H9 (cell line): Measurements from ENCODE around the gene ELMOD1. TPM values are rescaled to one million over a fixed set of nuclear protein-coding genes. Genes with fewer than 3 reads are reported as not detected.

Source experiments
- DNase-seq: peaks from one replicate; pipeline ENCODE4 v3.0.0-alpha.2; 2017
- H2AFZ ChIP-seq: one replicate; pipeline ENCODE4 v1.6.1; 2013; ENCODE audit warnings: mild to moderate bottlenecking, low read length, control low read depth, moderate library complexity
- H2AK5ac ChIP-seq: 2 replicates; pipeline ENCODE4 v1.6.1; 2013; ENCODE audit warnings: low read length, control low read depth, mixed read lengths; ENCODE audit not compliant: insufficient read length
- H2BK120ac ChIP-seq: one replicate; pipeline ENCODE4 v1.6.1; 2013; ENCODE audit warnings: low read depth, mild to moderate bottlenecking, low read length, control low read depth, inconsistent platforms; ENCODE audit not compliant: poor library complexity, severe bottlenecking
- H2BK12ac ChIP-seq: 2 replicates; pipeline ENCODE4 v1.6.1; 2013; ENCODE audit warnings: low read length, control low read depth, mixed read lengths, low read depth; ENCODE audit not compliant: insufficient read length
- H2BK15ac ChIP-seq: 2 replicates; pipeline ENCODE4 v1.6.1; 2013; ENCODE audit warnings: low read depth, low read length, control low read depth
- H2BK20ac ChIP-seq: one replicate; pipeline ENCODE4 v1.6.1; 2013; ENCODE audit warnings: low read depth, mild to moderate bottlenecking, low read length, control low read depth, inconsistent platforms; ENCODE audit not compliant: poor library complexity, severe bottlenecking
- H2BK5ac ChIP-seq: 2 replicates; pipeline ENCODE4 v1.6.1; 2013; ENCODE audit warnings: low read length, control low read depth, mixed read lengths; ENCODE audit not compliant: insufficient read length
- H3K14ac ChIP-seq: 2 replicates; pipeline ENCODE4 v1.6.1; 2013; ENCODE audit warnings: low read length, control low read depth; ENCODE audit not compliant: insufficient read depth
- H3K18ac ChIP-seq: 2 replicates; pipeline ENCODE4 v1.6.1; 2013; ENCODE audit warnings: low read depth, mild to moderate bottlenecking, mixed read lengths, low read length, control low read depth; ENCODE audit not compliant: insufficient read length
- H3K23ac ChIP-seq: 2 replicates; pipeline ENCODE4 v1.6.1; 2013; ENCODE audit warnings: low read length, control low read depth, mixed read lengths, low read depth; ENCODE audit not compliant: insufficient read length
- H3K23me2 ChIP-seq: 2 replicates; pipeline ENCODE4 v1.6.1; 2013; ENCODE audit warnings: low read depth, mild to moderate bottlenecking, mixed read lengths, low read length, control low read depth; ENCODE audit not compliant: insufficient read length, poor library complexity, severe bottlenecking
- H3K27ac ChIP-seq: 2 replicates; pipeline ENCODE4 v1.5.1; 2013; ENCODE audit warnings: low read length, control low read depth, mixed read lengths, low read depth; ENCODE audit not compliant: insufficient read length
- H3K27me3 ChIP-seq: 2 replicates; pipeline ENCODE4 v1.6.1; 2013; ENCODE audit warnings: low read length, control low read depth, inconsistent platforms; ENCODE audit not compliant: insufficient read depth
- H3K4ac ChIP-seq: 2 replicates; pipeline ENCODE4 v1.6.1; 2013; ENCODE audit warnings: low read depth, mild to moderate bottlenecking, control low read depth, inconsistent platforms, low read length, moderate library complexity
- H3K4me1 ChIP-seq: 2 replicates; pipeline ENCODE4 v1.6.1; 2013; ENCODE audit warnings: low read length, control low read depth, inconsistent platforms; ENCODE audit not compliant: insufficient read depth
- H3K4me2 ChIP-seq: 2 replicates; pipeline ENCODE4 v1.6.1; 2013; ENCODE audit warnings: low read length, control low read depth, mixed read lengths; ENCODE audit not compliant: insufficient read length, insufficient read depth
- H3K56ac ChIP-seq: 2 replicates; pipeline ENCODE4 v1.6.1; 2013; ENCODE audit warnings: low read depth, mild to moderate bottlenecking, mixed read lengths, low read length, control low read depth; ENCODE audit not compliant: insufficient read length
- H3K79me1 ChIP-seq: 2 replicates; pipeline ENCODE4 v1.6.1; 2013; ENCODE audit warnings: low read depth, mild to moderate bottlenecking, moderate library complexity, low read length, control low read depth, inconsistent platforms; ENCODE audit not compliant: insufficient read depth, poor library complexity, severe bottlenecking
- H3K79me2 ChIP-seq: 2 replicates; pipeline ENCODE4 v1.6.1; 2013; ENCODE audit warnings: low read length, control low read depth, inconsistent platforms; ENCODE audit not compliant: insufficient read depth
- H3K9ac ChIP-seq: 2 replicates; pipeline ENCODE4 v1.6.1; 2013; ENCODE audit warnings: low read length, control low read depth, mixed read lengths; ENCODE audit not compliant: insufficient read length; ENCODE audit errors: extremely low read depth
- H3K9me3 ChIP-seq: one replicate; pipeline ENCODE4 v1.6.1; 2013; ENCODE audit warnings: low read depth, low read length, inconsistent platforms; ENCODE audit not compliant: control insufficient read depth
- H3T11ph ChIP-seq: one replicate; pipeline ENCODE4 v1.6.1; 2013; ENCODE audit warnings: mild to moderate bottlenecking, low read length, control low read depth, inconsistent platforms
- H4K20me1 ChIP-seq: one replicate; pipeline ENCODE4 v1.6.1; 2013; ENCODE audit not compliant: control insufficient read depth, insufficient read length, insufficient read depth
- H4K5ac ChIP-seq: 2 replicates; pipeline ENCODE4 v1.6.1; 2013; ENCODE audit warnings: low read depth, mild to moderate bottlenecking, mixed read lengths, low read length, control low read depth; ENCODE audit not compliant: insufficient read length
- H4K8ac ChIP-seq: replicated peaks from 2 replicates; pipeline ENCODE4 v1.6.1; 2013; ENCODE audit warnings: low read length, control low read depth, mixed read lengths, low read depth; ENCODE audit not compliant: insufficient read length
- H4K91ac ChIP-seq: 2 replicates; pipeline ENCODE4 v1.6.1; 2013; ENCODE audit warnings: low read depth, mild to moderate bottlenecking, moderate library complexity, mixed read lengths, low read length, control low read depth; ENCODE audit not compliant: insufficient read length
- H3K27ac Mint-ChIP-seq, 3 experiments: 2 replicates in 2 of 3; 3 replicates in 1 of 3; pipeline ENCODE4 v1.8.0; 2020 to 2021; ENCODE audit warnings: mixed read lengths in 3 of 3, mild to moderate bottlenecking in 1 of 3, moderate library complexity in 1 of 3
- H3K27me3 Mint-ChIP-seq: 2 replicates; pipeline ENCODE4 v1.8.0; 2021; ENCODE audit warnings: low read depth, mild to moderate bottlenecking, moderate library complexity, mixed read lengths
- H3K36me3 Mint-ChIP-seq, 3 experiments: 2 replicates in 2 of 3; 3 replicates in 1 of 3; pipeline ENCODE4 v1.8.0; 2020 to 2021; ENCODE audit warnings: low read depth in 3 of 3, mixed read lengths in 3 of 3; ENCODE audit not compliant: insufficient read depth in 1 of 3
- H3K4me1 Mint-ChIP-seq, 2 experiments: 2 replicates each; pipeline ENCODE4 v1.8.0; 2020; ENCODE audit warnings: mixed read lengths in 2 of 2
- H3K4me3 Mint-ChIP-seq, 2 experiments: 2 replicates in 1 of 2; 3 replicates in 1 of 2; pipeline ENCODE4 v1.8.0; 2020 to 2021; ENCODE audit warnings: mild to moderate bottlenecking in 2 of 2, mixed read lengths in 2 of 2, moderate library complexity in 1 of 2
- H3K9me3 Mint-ChIP-seq, 2 experiments: 2 replicates in 1 of 2; 3 replicates in 1 of 2; pipeline ENCODE4 v1.8.0; 2020; ENCODE audit warnings: mild to moderate bottlenecking in 2 of 2, mixed read lengths in 2 of 2, moderate library complexity in 1 of 2
- WGBS: extraction: QIAGEN DNeasy Blood & Tissue Kit; methylation state at CpG from one replicate; pipeline ENCODE4 v1.1.7; 2013; ENCODE audit warnings: missing lambda C conversion rate, low lambda C conversion rate, mixed read lengths; ENCODE audit not compliant: insufficient read length; ENCODE audit errors: extremely low coverage; 5-methylcytosine and 5-hydroxymethylcytosine counted together
- total RNA-seq: library from RNA; stranded (reverse); gene quantifications from 2 replicates; pipeline ENCODE4 v1.2.1, GENCODE V29; 2021
- TF ChIP-seq, protein P1 (sequence below): fragments of 200-600 bp; sonication (generic); conservative IDR thresholded peaks from 3 replicates; pipeline ENCODE4 v1.8.0; 2021; ENCODE audit warnings: antibody characterized with exemption, mild to moderate bottlenecking

ELMOD1 gene
- total RNA-seq, 1 experiment from 2014 or later: 0.61 TPM

GRCh38 chr11:107710301-107710700 is 119.4 kb downstream of the ELMOD1 start:
- no peak overlapping the region for H3K18ac ChIP-seq
- no peaks in the 10 kb centered on the region for H3K79me2 ChIP-seq
- Mint-ChIP-seq H3K4me3 (no peak overlapping the region), H3K27ac (no peak overlapping the region), H3K27me3 (peaks cover 11% of the 10 kb centered on the region), H3K36me3 (no peaks in the 10 kb centered on the region; a peak in 2 of 7 replicates), H3K9me3 (peaks cover 0 to 4% of the 10 kb centered on the region in 2 experiments; a peak in 2 of 5 replicates), H3K4me1 (peaks cover 23 to 27% of the 10 kb centered on the region in 2 experiments)
- TF ChIP-seq, protein P1, sequence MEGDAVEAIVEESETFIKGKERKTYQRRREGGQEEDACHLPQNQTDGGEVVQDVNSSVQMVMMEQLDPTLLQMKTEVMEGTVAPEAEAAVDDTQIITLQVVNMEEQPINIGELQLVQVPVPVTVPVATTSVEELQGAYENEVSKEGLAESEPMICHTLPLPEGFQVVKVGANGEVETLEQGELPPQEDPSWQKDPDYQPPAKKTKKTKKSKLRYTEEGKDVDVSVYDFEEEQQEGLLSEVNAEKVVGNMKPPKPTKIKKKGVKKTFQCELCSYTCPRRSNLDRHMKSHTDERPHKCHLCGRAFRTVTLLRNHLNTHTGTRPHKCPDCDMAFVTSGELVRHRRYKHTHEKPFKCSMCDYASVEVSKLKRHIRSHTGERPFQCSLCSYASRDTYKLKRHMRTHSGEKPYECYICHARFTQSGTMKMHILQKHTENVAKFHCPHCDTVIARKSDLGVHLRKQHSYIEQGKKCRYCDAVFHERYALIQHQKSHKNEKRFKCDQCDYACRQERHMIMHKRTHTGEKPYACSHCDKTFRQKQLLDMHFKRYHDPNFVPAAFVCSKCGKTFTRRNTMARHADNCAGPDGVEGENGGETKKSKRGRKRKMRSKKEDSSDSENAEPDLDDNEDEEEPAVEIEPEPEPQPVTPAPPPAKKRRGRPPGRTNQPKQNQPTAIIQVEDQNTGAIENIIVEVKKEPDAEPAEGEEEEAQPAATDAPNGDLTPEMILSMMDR: no peak
- no peak for DNase-seq
- no peaks in the 10 kb centered on the region for H3K27me3 ChIP-seq
- no peak overlapping the region for H3K27ac ChIP-seq
- H3K9me3 ChIP-seq: no peaks in the 10 kb centered on the region
- H4K5ac ChIP-seq: no peak overlapping the region
- no peak overlapping the region for H2BK5ac ChIP-seq
- no CpG with 5 or more reads among the region's 1 CpG for WGBS
- no peak overlapping the region for H3T11ph ChIP-seq
- H3K79me1 ChIP-seq: no peaks in the 10 kb centered on the region
- no peak overlapping the region for H3K23ac ChIP-seq
- no peak overlapping the region for H4K8ac ChIP-seq
- H2BK15ac ChIP-seq: no peak overlapping the region
- H2BK20ac ChIP-seq: no peak overlapping the region
- no peak overlapping the region for H2AFZ ChIP-seq
- no peak overlapping the region for H3K4ac ChIP-seq
- no peaks in the 10 kb centered on the region for H3K23me2 ChIP-seq
- H3K9ac ChIP-seq: no peak overlapping the region
- H3K14ac ChIP-seq: no peak overlapping the region
- no peaks in the 10 kb centered on the region for H4K20me1 ChIP-seq
- no peak overlapping the region for H3K4me2 ChIP-seq
- peaks cover 10% of the 10 kb centered on the region; the same call in 1 of the 2 replicates for H3K4me1 ChIP-seq
- no peak overlapping the region for H3K56ac ChIP-seq
- no peak overlapping the region for H2BK12ac ChIP-seq
- no peak overlapping the region for H2BK120ac ChIP-seq
- no peak overlapping the region for H4K91ac ChIP-seq
- no peak overlapping the region for H2AK5ac ChIP-seq
